ENCODE measurements around the gene SMTNL2. TPM values are rescaled to one million over a fixed set of nuclear protein-coding genes. Genes with fewer than 3 reads are reported as not detected.
"Not testable (repeated sequence)": the region's sequence is repeated elsewhere in the genome, so short reads cannot be mapped to it uniquely, and the experiment has no call there.

The SMTNL2 gene
- total RNA-seq, 1 experiment from 2014 or later = 2.7 TPM

DNA sequence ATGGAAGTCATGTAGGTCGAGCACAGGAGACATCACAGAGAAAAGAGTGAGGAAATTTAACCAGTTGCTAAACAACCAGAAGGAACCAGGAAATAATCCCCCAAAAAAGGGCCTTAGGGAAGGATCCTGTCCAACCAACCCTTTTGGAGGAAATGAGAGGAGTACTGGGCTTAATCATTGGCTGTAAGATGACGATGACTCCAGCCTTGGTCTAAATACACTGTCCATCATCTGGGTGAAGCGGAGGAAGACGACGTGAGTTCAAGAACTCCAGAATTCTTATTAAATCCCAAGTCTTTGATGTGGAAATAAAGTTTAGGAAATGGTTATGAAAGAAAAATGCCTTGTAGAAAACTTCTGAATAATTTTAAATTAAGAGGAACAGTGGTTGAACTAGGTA is 68.7 kb downstream of the SMTNL2 start (continued):
- TF ChIP-seq GTF2I (CRISPR knock-in tag; conservative IDR thresholded peaks at IDR 0.05) (no peak), MXD4 (CRISPR knock-in tag; IDR thresholded peaks at IDR 0.05; ENCODE audit: borderline replicate concordance) (no peak), RELA (CRISPR knock-in tag; IDR thresholded peaks at IDR 0.05; ENCODE audit: borderline replicate concordance) (no peak), SMAD3 (CRISPR knock-in tag; IDR thresholded peaks at IDR 0.05; ENCODE audit: borderline replicate concordance) (no peak), NR1H2 (CRISPR knock-in tag; IDR thresholded peaks at IDR 0.05) (no peak)
- TF ChIP-seq, protein P1, sequence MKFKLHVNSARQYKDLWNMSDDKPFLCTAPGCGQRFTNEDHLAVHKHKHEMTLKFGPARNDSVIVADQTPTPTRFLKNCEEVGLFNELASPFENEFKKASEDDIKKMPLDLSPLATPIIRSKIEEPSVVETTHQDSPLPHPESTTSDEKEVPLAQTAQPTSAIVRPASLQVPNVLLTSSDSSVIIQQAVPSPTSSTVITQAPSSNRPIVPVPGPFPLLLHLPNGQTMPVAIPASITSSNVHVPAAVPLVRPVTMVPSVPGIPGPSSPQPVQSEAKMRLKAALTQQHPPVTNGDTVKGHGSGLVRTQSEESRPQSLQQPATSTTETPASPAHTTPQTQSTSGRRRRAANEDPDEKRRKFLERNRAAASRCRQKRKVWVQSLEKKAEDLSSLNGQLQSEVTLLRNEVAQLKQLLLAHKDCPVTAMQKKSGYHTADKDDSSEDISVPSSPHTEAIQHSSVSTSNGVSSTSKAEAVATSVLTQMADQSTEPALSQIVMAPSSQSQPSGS (CRISPR knock-in tag; IDR thresholded peaks at IDR 0.05; ENCODE audit: borderline replicate concordance, low read depth) = no peak

DNA sequence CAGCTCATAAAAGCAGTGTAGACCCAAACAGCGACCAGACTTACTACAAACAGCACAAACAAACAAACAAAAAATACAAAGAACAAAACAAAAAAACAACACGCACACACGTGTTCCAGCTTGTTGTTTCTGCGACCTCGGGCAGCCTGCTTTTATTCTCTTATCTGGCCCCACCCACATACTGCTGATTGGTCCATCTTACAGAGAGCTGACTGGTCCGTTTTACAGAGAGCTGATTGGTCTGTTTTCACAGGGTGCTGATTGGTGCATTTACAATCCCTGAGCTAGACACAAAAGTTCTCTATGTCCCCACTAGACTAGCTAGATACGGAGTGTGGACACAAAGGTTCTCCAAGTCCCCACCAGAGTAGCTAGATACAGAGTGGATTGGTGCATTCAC is 71.6 kb downstream of the SMTNL2 start:
- H3K4me3 Mint-ChIP-seq; POLR2A ChIA-PET; H3K9me3 Mint-ChIP-seq; H3K36me3 Mint-ChIP-seq; H3K27me3 Mint-ChIP-seq (ENCODE audit: low read depth); ATAC-seq; H3K4me1 Mint-ChIP-seq; DNase-seq (ENCODE audit: low spot score): not testable (repeated sequence)
- peak; percentile 67 for TF ChIP-seq NFYB (CRISPR knock-in tag; conservative IDR thresholded peaks at IDR 0.05; ENCODE audit: low read depth)
- CTCF ChIA-PET = interaction anchor here (1.0 to 1.5 kb wide), 2 partner anchors 14 to 253 kb away, joined by 3 to 4 read pairs; partner anchors contain the start of gene ALOX15
- H3K27ac Mint-ChIP-seq = peak overlapping the region; percentile 36; the same call in 1 of the 2 replicates

- H3K9me3 Mint-ChIP-seq = peaks cover 3% of the 10 kb centered on the region; the same call in 1 of the 2 replicates
- TF ChIP-seq TP53 (CRISPR knock-in tag; IDR thresholded peaks at IDR 0.05) = no peak
- TF ChIP-seq, protein P2, sequence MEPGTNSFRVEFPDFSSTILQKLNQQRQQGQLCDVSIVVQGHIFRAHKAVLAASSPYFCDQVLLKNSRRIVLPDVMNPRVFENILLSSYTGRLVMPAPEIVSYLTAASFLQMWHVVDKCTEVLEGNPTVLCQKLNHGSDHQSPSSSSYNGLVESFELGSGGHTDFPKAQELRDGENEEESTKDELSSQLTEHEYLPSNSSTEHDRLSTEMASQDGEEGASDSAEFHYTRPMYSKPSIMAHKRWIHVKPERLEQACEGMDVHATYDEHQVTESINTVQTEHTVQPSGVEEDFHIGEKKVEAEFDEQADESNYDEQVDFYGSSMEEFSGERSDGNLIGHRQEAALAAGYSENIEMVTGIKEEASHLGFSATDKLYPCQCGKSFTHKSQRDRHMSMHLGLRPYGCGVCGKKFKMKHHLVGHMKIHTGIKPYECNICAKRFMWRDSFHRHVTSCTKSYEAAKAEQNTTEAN (CRISPR knock-in tag; IDR thresholded peaks at IDR 0.05) = no peak
- TF ChIP-seq GABPB1 (CRISPR knock-in tag; IDR thresholded peaks at IDR 0.05) = no peak
- TF ChIP-seq ZNF671 (CRISPR knock-in tag; IDR thresholded peaks at IDR 0.05) = no peak
- no peak for TF ChIP-seq ATF6 (CRISPR knock-in tag; IDR thresholded peaks at IDR 0.05)
- TF ChIP-seq MLX (CRISPR knock-in tag; IDR thresholded peaks at IDR 0.05) = no peak
- no peak for TF ChIP-seq JUN (CRISPR knock-in tag; IDR thresholded peaks at IDR 0.05)
- TF ChIP-seq RELA (CRISPR knock-in tag; IDR thresholded peaks at IDR 0.05; ENCODE audit: borderline replicate concordance) = no peak
- TF ChIP-seq TCF7 (CRISPR knock-in tag; IDR thresholded peaks at IDR 0.05; ENCODE audit: low read depth) = no peak
- TF ChIP-seq, protein P3, sequence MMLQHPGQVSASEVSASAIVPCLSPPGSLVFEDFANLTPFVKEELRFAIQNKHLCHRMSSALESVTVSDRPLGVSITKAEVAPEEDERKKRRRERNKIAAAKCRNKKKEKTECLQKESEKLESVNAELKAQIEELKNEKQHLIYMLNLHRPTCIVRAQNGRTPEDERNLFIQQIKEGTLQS (CRISPR knock-in tag; conservative IDR thresholded peaks at IDR 0.05) = no peak
- TF ChIP-seq ZNF232 (CRISPR knock-in tag; IDR thresholded peaks at IDR 0.05) = no peak
- TF ChIP-seq ELF4 (CRISPR knock-in tag; IDR thresholded peaks at IDR 0.05; ENCODE audit: low read depth) = no peak
- no peak for TF ChIP-seq ZNF532 (CRISPR knock-in tag; IDR thresholded peaks at IDR 0.05; ENCODE audit: borderline replicate concordance)
- no peak for TF ChIP-seq FOXP1 (CRISPR knock-in tag; IDR thresholded peaks at IDR 0.05; ENCODE audit: borderline replicate concordance)
- no peak for TF ChIP-seq HMGA2 (CRISPR knock-in tag; IDR thresholded peaks at IDR 0.05)
- no peak for ATAC-seq
- H3K27ac Mint-ChIP-seq = no peak overlapping the region
- no peaks in the 10 kb centered on the region; the same call in 1 of the 2 replicates for H3K27me3 Mint-ChIP-seq (ENCODE audit: low read depth)
- ChIA-PET CTCF (interaction anchor here (1.2 kb wide), 1 partner anchor 31 kb away, joined by 5 read pairs; no protein-coding TSS in a partner anchor), POLR2A (no interaction called here)
- no peak overlapping the region for H3K4me3 Mint-ChIP-seq
- H3K4me1 Mint-ChIP-seq = no peaks in the 10 kb centered on the region
- no peaks in the 10 kb centered on the region for H3K36me3 Mint-ChIP-seq
- DNase-seq (ENCODE audit: low spot score) = no peak
These were observed 73.3 kb downstream of the SMTNL2 start for GRCh38 chr17:4657678-4658077.

Measured in WTC11 (cell line).